HepG2 (cell line): Measurements from ENCODE around the gene SECTM1. TPM values are rescaled to one million over a fixed set of nuclear protein-coding genes. Genes with fewer than 3 reads are reported as not detected.
A peak's percentile ranks its signal among the peaks of the same experiment; 100 is the strongest.

Experiments used
- ATAC-seq: fragments of 200-7000 bp; cut with Tn5 transposase; 3 replicates; pipeline ENCODE4 v1.9.1; 2020; ENCODE audit warnings: mild to moderate bottlenecking, moderate library complexity
- BruUV-seq: library from RNA; stranded (reverse); fragments of 400-500 nt; replicated peaks from 2 replicates; lab custom pipeline; 2021; lab: Mats Ljungman, UMichigan
- CTCF ChIA-PET: fragments of 300-600 bp; formaldehyde crosslinking; extraction: SDS; loops from one replicate; lab custom pipeline; 2021; ENCODE audit warnings: low total read pairs, inconsistent platforms, low intra/inter-chr PET ratio; lab: Yijun Ruan, JAX
- POLR2A ChIA-PET: fragments of 350-600 bp; sonication (Branson Sonifier 250); formaldehyde crosslinking; loops from one replicate; lab custom pipeline; 2020; ENCODE audit warnings: antibody characterized with exemption, inconsistent platforms; lab: Yijun Ruan, JAX
- DNase-seq: peaks from one replicate; pipeline ENCODE4 v3.0.0-alpha.2; 2015; ENCODE audit warnings: low spot score
- FAIRE-seq: peaks from 3 replicates; lab custom pipeline; 2011; peaks lifted over from hg19 to GRCh38; lab: Jason Lieb, UNC
- H2AFZ ChIP-seq: one replicate; pipeline ENCODE4 v1.6.1; 2011; ENCODE audit warnings: low read length, inconsistent platforms
- H3K27ac ChIP-seq: fragments of 300-600 bp; 3 replicates; pipeline ENCODE4 v1.8.0; 2011; ENCODE audit warnings: mixed run types, mild to moderate bottlenecking, mixed read lengths, low read length, inconsistent platforms; ENCODE audit not compliant: insufficient read depth; ENCODE audit errors: extremely low read length
- H3K27me3 ChIP-seq, 2 experiments: fragments of 200-600 bp in 1 of 2; 2 replicates in 1 of 2; 3 replicates in 1 of 2; pipeline versions ENCODE4 v1.6.0 to v1.8.0; 2011; ENCODE audit warnings: low read length in 2 of 2, mild to moderate bottlenecking in 2 of 2, moderate library complexity in 2 of 2, inconsistent platforms in 1 of 2; ENCODE audit not compliant: insufficient read depth in 2 of 2, control insufficient read depth in 1 of 2
- H3K36me3 ChIP-seq, 2 experiments: fragments of 200-600 bp in 1 of 2; replicated peaks in 1 of 2; 2 replicates in 1 of 2; 3 replicates in 1 of 2; pipeline versions ENCODE4 v1.5.1 to v1.8.0; 2011; ENCODE audit warnings: low read length in 2 of 2, inconsistent platforms in 1 of 2; ENCODE audit not compliant: insufficient read depth in 2 of 2, control insufficient read depth in 1 of 2
- H3K4me1 ChIP-seq: 2 replicates; pipeline ENCODE4 v1.5.1; 2012; ENCODE audit warnings: low read length, inconsistent platforms; ENCODE audit not compliant: insufficient read depth
- H3K4me2 ChIP-seq: 2 replicates; pipeline ENCODE4 v1.6.0; 2011; ENCODE audit warnings: low read depth, low read length, inconsistent platforms
- H3K4me3 ChIP-seq, 3 experiments: fragments of 200-600 bp in 1 of 3; sonication (generic), shearing (Covaris generic) in 1 of 3; replicated peaks in 1 of 3; 2 replicates each; pipeline ENCODE4 v1.5.1; 2011 to 2016; ENCODE audit warnings: low read length in 3 of 3, inconsistent platforms in 2 of 3, low read depth in 2 of 3, mild to moderate bottlenecking in 2 of 3, control low read depth in 1 of 3, mixed read lengths in 1 of 3; ENCODE audit not compliant: insufficient read depth in 1 of 3
- H3K79me2 ChIP-seq: one replicate; pipeline ENCODE4 v1.6.1; 2011; ENCODE audit warnings: low read length, inconsistent platforms; ENCODE audit not compliant: insufficient read depth
- H3K9ac ChIP-seq: 2 replicates; pipeline ENCODE4 v1.6.0; 2011; ENCODE audit warnings: mild to moderate bottlenecking, low read depth, low read length, inconsistent platforms; ENCODE audit not compliant: insufficient read depth
- H3K9me3 ChIP-seq: 2 replicates; pipeline ENCODE4 v1.5.1; 2012; ENCODE audit warnings: mild to moderate bottlenecking, low read length
- H4K20me1 ChIP-seq: 2 replicates; pipeline ENCODE4 v1.6.0; 2011; ENCODE audit warnings: inconsistent platforms, mild to moderate bottlenecking, low read length, moderate library complexity; ENCODE audit not compliant: insufficient read depth
- CENPX ChIP-seq: sonication (generic); formaldehyde crosslinking; IDR thresholded peaks from 2 replicates; pipeline ENCODE4 v1.9.0; 2021; ENCODE audit warnings: mild to moderate bottlenecking, missing genetic modification reagents, moderate library complexity
- CHCHD3 ChIP-seq: sonication (generic); formaldehyde crosslinking; IDR thresholded peaks from 2 replicates; pipeline ENCODE4 v1.8.0; 2022; ENCODE audit warnings: mild to moderate bottlenecking, missing genetic modification reagents, moderate library complexity
- ELF3 ChIP-seq: IDR thresholded peaks from 2 replicates; pipeline ENCODE4 v1.6.1; 2016; ENCODE audit warnings: missing genetic modification reagents, missing compliant biosample characterization
- GPN1 ChIP-seq: sonication (generic); formaldehyde crosslinking; IDR thresholded peaks from 2 replicates; pipeline ENCODE4 v1.5.1; 2020; ENCODE audit warnings: missing genetic modification reagents, borderline replicate concordance
- KAT8 ChIP-seq: IDR thresholded peaks from 2 replicates; pipeline ENCODE4 v1.6.1; 2016; ENCODE audit warnings: missing genetic modification reagents, missing compliant biosample characterization
- NR2C2 ChIP-seq: sonication (generic); formaldehyde crosslinking; IDR thresholded peaks from 2 replicates; pipeline ENCODE4 v1.4.0; 2020; ENCODE audit warnings: missing genetic modification reagents, mild to moderate bottlenecking, moderate library complexity, borderline replicate concordance
- PHB2 ChIP-seq: fragments of 450-650 bp; IDR thresholded peaks from 2 replicates; pipeline ENCODE4 v1.6.1; 2018; ENCODE audit not compliant: partially characterized antibody
- RCOR2 ChIP-seq: IDR thresholded peaks from 2 replicates; pipeline ENCODE4 v1.6.1; 2016; ENCODE audit warnings: missing biosample characterization, missing genetic modification reagents
- SIN3A ChIP-seq: IDR thresholded peaks from 2 replicates; pipeline ENCODE4 v1.6.1; 2011; ENCODE audit warnings: low read depth, mild to moderate bottlenecking, control low read depth, low read length, borderline replicate concordance
- SNAPC2 ChIP-seq: sonication (generic); formaldehyde crosslinking; IDR thresholded peaks from 2 replicates; pipeline ENCODE4 v1.8.1; 2022; ENCODE audit warnings: mild to moderate bottlenecking, missing genetic modification reagents
- ZNF138 ChIP-seq: sonication (generic); formaldehyde crosslinking; IDR thresholded peaks from 2 replicates; pipeline ENCODE4 v1.5.0; 2020; ENCODE audit warnings: mild to moderate bottlenecking, low read depth, missing genetic modification reagents
- ZNF441 ChIP-seq: sonication (generic); formaldehyde crosslinking; IDR thresholded peaks from 2 replicates; pipeline ENCODE4 v1.7.0; 2021; ENCODE audit warnings: missing genetic modification reagents, borderline replicate concordance
- ZNF501 ChIP-seq: sonication (generic); formaldehyde crosslinking; IDR thresholded peaks from 2 replicates; pipeline ENCODE4 v1.5.1; 2020; ENCODE audit warnings: mild to moderate bottlenecking, moderate library complexity, missing genetic modification reagents
- ZNF580 ChIP-seq: IDR thresholded peaks from 2 replicates; pipeline ENCODE4 v1.6.1; 2016; ENCODE audit warnings: low read depth, borderline replicate concordance
- ZNF605 ChIP-seq: sonication (generic); formaldehyde crosslinking; IDR thresholded peaks from 2 replicates; pipeline ENCODE4 v1.8.0; 2022; ENCODE audit warnings: mild to moderate bottlenecking, missing genetic modification reagents
- ZNF614 ChIP-seq: IDR thresholded peaks from 2 replicates; pipeline ENCODE4 v1.6.1; 2018; ENCODE audit warnings: missing biosample characterization, missing genetic modification reagents, inconsistent platforms, borderline replicate concordance
- ZNF841 ChIP-seq: sonication (generic); formaldehyde crosslinking; IDR thresholded peaks from 2 replicates; pipeline ENCODE4 v1.8.1; 2023; ENCODE audit warnings: missing genetic modification reagents, borderline replicate concordance
- ZZZ3 ChIP-seq: sonication (generic); formaldehyde crosslinking; IDR thresholded peaks from 2 replicates; pipeline ENCODE4 v1.4.0; 2020; ENCODE audit warnings: missing genetic modification reagents, mild to moderate bottlenecking, borderline replicate concordance
- WGBS: methylation state at CpG from one replicate; pipeline ENCODE4 v1.1.6; 2017; ENCODE audit warnings: low lambda C conversion rate; 5-methylcytosine and 5-hydroxymethylcytosine counted together
- in situ Hi-C: cut with HindIII; loops from 2 replicates; pipeline ENCODE4 v1.10.0; 2017; ENCODE audit warnings: low pct_unique_long_range_greater_than_20kb; ENCODE audit not compliant: extremely low pct_ligation_motif_present
- intact Hi-C: fragments of 100-400 bp; cut with micrococcal nuclease; formaldehyde crosslinking; loops from one replicate; pipeline ENCODE4 v1.10.0; 2022; ENCODE audit not compliant: unreplicated experiment
- polyA plus RNA-seq, 8 experiments: library from polyadenylated mRNA; depleted of rRNA in 3 of 8; stranded (reverse) in 7 of 8; unstranded in 1 of 8; fragments of >200 nt; fragmentation: Illumina TruSeq in 4 of 8; extraction: Trizol in 4 of 8; gene quantifications; 2 replicates each; pipeline versions ENCODE4 v1.2.1 to v1.2.3, GENCODE V29; 2011 to 2016; ENCODE audit warnings: low read depth in 4 of 8, missing spikeins in 1 of 8, mixed read lengths in 1 of 8; ENCODE audit not compliant: insufficient read depth in 1 of 8
- total RNA-seq, 5 experiments: library from RNA; depleted of rRNA; stranded (reverse); fragments of >200 nt; fragmentation: Illumina TruSeq; extraction: Trizol; gene quantifications; 2 replicates each; pipeline ENCODE4 v1.2.3, GENCODE V29; 2016; ENCODE audit warnings: low read depth in 1 of 5
- TF ChIP-seq, protein P1 (sequence below): sonication (generic); formaldehyde crosslinking; IDR thresholded peaks from 2 replicates; pipeline ENCODE4 v1.9.0; 2021; ENCODE audit warnings: missing genetic modification reagents, mild to moderate bottlenecking, borderline replicate concordance

SECTM1 gene
- total and polyA plus RNA-seq, 2 of the 13 experiments (the other 11 are each of a cell fraction or from before 2014, with no cell fraction given): 3.5 to 5.3 TPM

GRCh38 chr17:82376042-82376730 is 42.6 kb upstream of the SECTM1 start:
- peak; percentile 62 for DNase-seq
- peaks cover 75% of the 10 kb centered on the region for H3K4me1 ChIP-seq
- no peaks in the 10 kb centered on the region for H3K79me2 ChIP-seq
- no peaks in the 10 kb centered on the region for H4K20me1 ChIP-seq
- no TSS peak for BruUV-seq
- H3K9me3 ChIP-seq: no peaks in the 10 kb centered on the region
- intact Hi-C loops (no loop called here), in situ Hi-C loops (no loop called here)
- H3K9ac ChIP-seq: peak overlapping the region; percentile 47
- ChIA-PET POLR2A (interaction anchor here (0.7 to 1.9 kb wide), 14 partner anchors 8 to 118 kb away, joined by 3 to 38 read pairs (median 4); partner anchors contain the start of genes HEXD and TEX19), CTCF (no interaction called here)
- H3K36me3 ChIP-seq: no peaks in the 10 kb centered on the region
- H3K27me3 ChIP-seq: peaks cover 2 to 26% of the 10 kb centered on the region in 2 experiments; a peak in 4 of 5 replicates
- no peak overlapping the region for H2AFZ ChIP-seq
- ATAC-seq: peak; percentile 83
- H3K4me3 ChIP-seq: peak overlapping the region; percentile 40 to 68 (median 57)
- peak overlapping the region; percentile 89 for H3K4me2 ChIP-seq
- peak overlapping the region; percentile 58 for H3K27ac ChIP-seq
- peak; percentile 63 for FAIRE-seq
- WGBS: 9% methylated on average over 14 of the region's 16 CpGs
- peak; percentile 85 for TF ChIP-seq ELF3
- no peak for TF ChIP-seq ZNF841 (CRISPR knock-in tag)
- no peak for TF ChIP-seq PHB2
- no peak; the same call in 1 of the 2 replicates for TF ChIP-seq ZNF580
- TF ChIP-seq CHCHD3: no peak
- no peak for TF ChIP-seq RCOR2 (CRISPR knock-in tag)
- TF ChIP-seq ZNF605 (CRISPR knock-in tag): peak; percentile 74; the same call in 1 of the 2 replicates
- no peak for TF ChIP-seq ZNF501 (CRISPR knock-in tag)
- TF ChIP-seq, protein P1, sequence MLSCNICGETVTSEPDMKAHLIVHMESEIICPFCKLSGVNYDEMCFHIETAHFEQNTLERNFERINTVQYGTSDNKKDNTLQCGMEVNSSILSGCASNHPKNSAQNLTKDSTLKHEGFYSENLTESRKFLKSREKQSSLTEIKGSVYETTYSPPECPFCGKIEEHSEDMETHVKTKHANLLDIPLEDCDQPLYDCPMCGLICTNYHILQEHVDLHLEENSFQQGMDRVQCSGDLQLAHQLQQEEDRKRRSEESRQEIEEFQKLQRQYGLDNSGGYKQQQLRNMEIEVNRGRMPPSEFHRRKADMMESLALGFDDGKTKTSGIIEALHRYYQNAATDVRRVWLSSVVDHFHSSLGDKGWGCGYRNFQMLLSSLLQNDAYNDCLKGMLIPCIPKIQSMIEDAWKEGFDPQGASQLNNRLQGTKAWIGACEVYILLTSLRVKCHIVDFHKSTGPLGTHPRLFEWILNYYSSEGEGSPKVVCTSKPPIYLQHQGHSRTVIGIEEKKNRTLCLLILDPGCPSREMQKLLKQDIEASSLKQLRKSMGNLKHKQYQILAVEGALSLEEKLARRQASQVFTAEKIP (CRISPR knock-in tag): no peak
- peak; percentile 73; the same call in 1 of the 2 replicates for TF ChIP-seq ZNF614 (CRISPR knock-in tag)
- 0 out of 2 replicates have a peak, but pooled peaks have one; percentile 61 for TF ChIP-seq ZNF441
- TF ChIP-seq ZZZ3 (CRISPR knock-in tag): no peak
- no peak for TF ChIP-seq GPN1 (CRISPR knock-in tag)
- no peak for TF ChIP-seq CENPX
- TF ChIP-seq NR2C2 (CRISPR knock-in tag): peak; percentile 20; the same call in 1 of the 2 replicates
- TF ChIP-seq KAT8 (CRISPR knock-in tag): peak; percentile 65; the same call in 1 of the 2 replicates
- TF ChIP-seq SNAPC2 (CRISPR knock-in tag): no peak
- peak; percentile 58; the same call in 1 of the 2 replicates for TF ChIP-seq SIN3A
- TF ChIP-seq ZNF138: no peak
